ENCODE data around the gene ALAD. TPM values are rescaled to one million over a fixed set of nuclear protein-coding genes. Genes with fewer than 3 reads are reported as not detected.

ALAD gene
- total and polyA plus RNA-seq, 2 of the 13 experiments (the other 11 are each of a cell fraction or from before 2014, with no cell fraction given), result 21.8 to 30.1 TPM

DNA sequence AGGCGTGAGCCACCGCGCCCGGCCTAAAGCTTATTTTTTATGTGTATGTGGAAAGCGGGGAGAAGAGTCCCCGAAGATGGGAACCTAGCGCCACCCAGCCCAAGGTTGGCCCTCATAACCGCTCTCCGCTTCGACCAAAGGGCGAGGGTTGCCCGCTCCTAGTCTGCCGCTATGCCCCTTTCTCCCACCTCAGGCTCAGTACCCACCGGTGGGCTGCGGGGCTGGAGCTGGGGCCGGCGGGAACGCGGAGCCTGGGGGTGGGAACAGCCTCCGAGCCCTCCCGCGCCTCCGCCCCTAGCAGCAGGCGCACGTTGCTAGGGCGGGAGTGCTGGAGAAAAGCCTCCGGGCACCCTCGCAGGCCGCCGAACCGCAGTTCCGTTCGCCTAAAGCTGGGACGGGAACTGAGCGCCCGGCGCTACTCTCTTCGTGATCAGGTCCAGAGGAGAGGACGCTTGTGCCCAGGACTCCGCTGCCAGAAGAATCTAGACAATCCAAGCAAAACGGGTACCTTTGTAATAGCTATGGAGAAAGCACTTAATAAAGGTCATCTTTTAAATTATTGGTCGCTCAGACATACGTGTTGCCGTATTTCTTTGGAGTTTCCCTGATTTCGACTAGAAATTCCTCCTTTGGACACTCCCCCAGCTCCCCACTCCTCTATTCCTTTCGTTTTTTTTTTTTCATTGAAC lies 60.9 kb downstream of the ALAD start, which contains the start of gene WDR31 (continued):
- TF ChIP-seq ETV6 (CRISPR knock-in tag; conservative IDR thresholded peaks at IDR 0.05), result 0 out of 2 replicates have a peak, but pooled peaks have one; percentile 63
- TF ChIP-seq ZNF10 (CRISPR knock-in tag; IDR thresholded peaks at IDR 0.05; ENCODE audit: borderline replicate concordance, low read depth), result no peak
- no peak for TF ChIP-seq ZC3H4 (CRISPR knock-in tag; IDR thresholded peaks at IDR 0.05; ENCODE audit: borderline replicate concordance)
- TF ChIP-seq ZNF20 (CRISPR knock-in tag; IDR thresholded peaks at IDR 0.05), result no peak; the same call in 1 of the 2 replicates
- TF ChIP-seq, protein P1, sequence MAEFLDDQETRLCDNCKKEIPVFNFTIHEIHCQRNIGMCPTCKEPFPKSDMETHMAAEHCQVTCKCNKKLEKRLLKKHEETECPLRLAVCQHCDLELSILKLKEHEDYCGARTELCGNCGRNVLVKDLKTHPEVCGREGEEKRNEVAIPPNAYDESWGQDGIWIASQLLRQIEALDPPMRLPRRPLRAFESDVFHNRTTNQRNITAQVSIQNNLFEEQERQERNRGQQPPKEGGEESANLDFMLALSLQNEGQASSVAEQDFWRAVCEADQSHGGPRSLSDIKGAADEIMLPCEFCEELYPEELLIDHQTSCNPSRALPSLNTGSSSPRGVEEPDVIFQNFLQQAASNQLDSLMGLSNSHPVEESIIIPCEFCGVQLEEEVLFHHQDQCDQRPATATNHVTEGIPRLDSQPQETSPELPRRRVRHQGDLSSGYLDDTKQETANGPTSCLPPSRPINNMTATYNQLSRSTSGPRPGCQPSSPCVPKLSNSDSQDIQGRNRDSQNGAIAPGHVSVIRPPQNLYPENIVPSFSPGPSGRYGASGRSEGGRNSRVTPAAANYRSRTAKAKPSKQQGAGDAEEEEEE (CRISPR knock-in tag; IDR thresholded peaks at IDR 0.05; ENCODE audit: borderline replicate concordance), result no peak
- no peak for TF ChIP-seq ZSCAN20 (CRISPR knock-in tag; IDR thresholded peaks at IDR 0.05; ENCODE audit: borderline replicate concordance)
- TF ChIP-seq, protein P2, sequence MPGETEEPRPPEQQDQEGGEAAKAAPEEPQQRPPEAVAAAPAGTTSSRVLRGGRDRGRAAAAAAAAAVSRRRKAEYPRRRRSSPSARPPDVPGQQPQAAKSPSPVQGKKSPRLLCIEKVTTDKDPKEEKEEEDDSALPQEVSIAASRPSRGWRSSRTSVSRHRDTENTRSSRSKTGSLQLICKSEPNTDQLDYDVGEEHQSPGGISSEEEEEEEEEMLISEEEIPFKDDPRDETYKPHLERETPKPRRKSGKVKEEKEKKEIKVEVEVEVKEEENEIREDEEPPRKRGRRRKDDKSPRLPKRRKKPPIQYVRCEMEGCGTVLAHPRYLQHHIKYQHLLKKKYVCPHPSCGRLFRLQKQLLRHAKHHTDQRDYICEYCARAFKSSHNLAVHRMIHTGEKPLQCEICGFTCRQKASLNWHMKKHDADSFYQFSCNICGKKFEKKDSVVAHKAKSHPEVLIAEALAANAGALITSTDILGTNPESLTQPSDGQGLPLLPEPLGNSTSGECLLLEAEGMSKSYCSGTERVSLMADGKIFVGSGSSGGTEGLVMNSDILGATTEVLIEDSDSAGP (CRISPR knock-in tag; IDR thresholded peaks at IDR 0.05; ENCODE audit: borderline replicate concordance), result peak; percentile 96
- no peak for TF ChIP-seq PRMT3 (CRISPR knock-in tag; IDR thresholded peaks at IDR 0.05; ENCODE audit: borderline replicate concordance, low read depth)
- TF ChIP-seq GABPA (IDR thresholded peaks at IDR 0.05; ENCODE audit: low read depth, low read length), result peak; percentile 68
- peak; percentile 89 for TF ChIP-seq GABPA (CRISPR knock-in tag; IDR thresholded peaks at IDR 0.05; ENCODE audit: low read depth)
- no peak for TF ChIP-seq BCLAF1 (IDR thresholded peaks at IDR 0.05)
- TF ChIP-seq ZNF251 (CRISPR knock-in tag; IDR thresholded peaks at IDR 0.05), result no peak; the same call in 1 of the 2 replicates
- TF ChIP-seq HOXA7 (CRISPR knock-in tag; IDR thresholded peaks at IDR 0.05), result no peak
- peak; percentile 92 for TF ChIP-seq SPEN (CRISPR knock-in tag; IDR thresholded peaks at IDR 0.05; ENCODE audit: low read depth)
- no peak; the same call in 1 of the 2 replicates for TF ChIP-seq KLF11 (CRISPR knock-in tag; IDR thresholded peaks at IDR 0.05)
- TF ChIP-seq LRRFIP1 (CRISPR knock-in tag; conservative IDR thresholded peaks at IDR 0.05), result 0 out of 2 replicates have a peak, but pooled peaks have one; percentile 70
- TF ChIP-seq, protein P3, sequence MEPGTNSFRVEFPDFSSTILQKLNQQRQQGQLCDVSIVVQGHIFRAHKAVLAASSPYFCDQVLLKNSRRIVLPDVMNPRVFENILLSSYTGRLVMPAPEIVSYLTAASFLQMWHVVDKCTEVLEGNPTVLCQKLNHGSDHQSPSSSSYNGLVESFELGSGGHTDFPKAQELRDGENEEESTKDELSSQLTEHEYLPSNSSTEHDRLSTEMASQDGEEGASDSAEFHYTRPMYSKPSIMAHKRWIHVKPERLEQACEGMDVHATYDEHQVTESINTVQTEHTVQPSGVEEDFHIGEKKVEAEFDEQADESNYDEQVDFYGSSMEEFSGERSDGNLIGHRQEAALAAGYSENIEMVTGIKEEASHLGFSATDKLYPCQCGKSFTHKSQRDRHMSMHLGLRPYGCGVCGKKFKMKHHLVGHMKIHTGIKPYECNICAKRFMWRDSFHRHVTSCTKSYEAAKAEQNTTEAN (CRISPR knock-in tag; conservative IDR thresholded peaks at IDR 0.05), result no peak
- TF ChIP-seq ZNF891 (CRISPR knock-in tag; IDR thresholded peaks at IDR 0.05), result 0 out of 2 replicates have a peak, but pooled peaks have one; percentile 45
- no peak for TF ChIP-seq EEA1 (CRISPR knock-in tag; IDR thresholded peaks at IDR 0.05; ENCODE audit: borderline replicate concordance)

All from HepG2 (cell line).